ENCODE measurements around the gene TIAM2.

GRCh38 chr6:155152211-155153076, 157.3 kb downstream of the TIAM2 start:
- TF ChIP-seq CTCF (IDR thresholded peaks at IDR 0.05; ENCODE audit: borderline replicate concordance, extremely low read depth, low read length, poor library complexity, severe bottlenecking) (peak; percentile 24), EZH2 (IDR thresholded peaks at IDR 0.05; ENCODE audit: borderline replicate concordance, low read depth, low read length, severe bottlenecking) (no peak)

Data from DND-41 (cell line).